CD4-positive, alpha-beta T cell treated with Interleukin-2 at 100 ng/mL for 4 hours (primary cell): ENCODE results near the gene DIP2B.
"Not testable (repeated sequence)": the region's sequence is repeated elsewhere in the genome, so short reads cannot be mapped to it uniquely, and the experiment has no call there.

ENCODE experiments used
- DNase-seq: peaks from one replicate; pipeline ENCODE4 v3.0.0-alpha.2; 2020; ENCODE audit warnings: low spot score

The DIP2B gene

GRCh38 chr12:50678650-50679365 lies 174.0 kb downstream of the DIP2B start:
- DNase-seq, result no peak

GRCh38 chr12:50679612-50680011 lies 174.8 kb downstream of the DIP2B start:
- DNase-seq, result no peak

GRCh38 chr12:50681064-50681463 lies 176.3 kb downstream of the DIP2B start:
- DNase-seq, result not testable (repeated sequence)

GRCh38 chr12:50685641-50686040 lies 180.9 kb downstream of the DIP2B start:
- no peak for DNase-seq

DNA sequence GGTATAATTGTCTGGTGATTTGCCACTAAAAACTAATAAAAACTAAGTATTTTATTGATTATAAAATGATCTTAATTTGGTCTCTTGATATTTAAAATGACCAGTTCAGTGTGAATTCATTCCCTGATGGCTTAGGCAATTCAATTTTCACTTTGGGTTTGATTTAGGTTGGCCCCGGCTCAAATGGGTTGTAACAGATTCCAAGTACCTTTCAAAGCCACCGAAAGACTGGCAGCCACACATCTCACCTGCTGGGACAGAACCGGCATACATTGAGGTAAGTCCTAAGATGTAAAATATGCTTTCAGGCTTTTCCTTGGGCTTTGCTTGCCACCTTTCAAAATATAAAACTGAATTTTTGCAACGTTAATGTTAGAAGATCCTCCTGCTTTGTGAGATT lies 181.6 kb downstream of the DIP2B start:
- no peak for DNase-seq

DNA sequence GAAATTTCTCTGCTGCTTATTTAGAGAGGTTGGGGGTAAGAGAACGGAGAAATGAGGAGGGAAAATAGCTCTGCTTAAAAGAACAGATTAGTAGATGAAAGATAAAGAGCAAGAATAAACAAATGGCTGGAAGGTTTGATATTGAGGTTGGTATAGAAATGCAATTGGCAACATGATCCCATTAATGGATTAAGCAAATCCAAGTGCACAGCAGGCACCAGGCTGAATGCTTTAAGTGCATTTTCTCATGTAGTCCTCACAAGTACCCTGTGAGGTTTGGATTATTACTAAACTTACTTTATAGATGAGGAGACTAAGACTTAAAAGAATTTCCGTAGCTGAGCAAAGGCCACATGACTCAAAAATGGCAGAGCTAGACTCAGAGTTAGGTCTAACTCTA lies 182.2 kb downstream of the DIP2B start:
- DNase-seq, result no peak

- DNase-seq, result no peak
Observed at GRCh38 chr12:50689437-50689836, 184.7 kb downstream of the DIP2B start.

DNA sequence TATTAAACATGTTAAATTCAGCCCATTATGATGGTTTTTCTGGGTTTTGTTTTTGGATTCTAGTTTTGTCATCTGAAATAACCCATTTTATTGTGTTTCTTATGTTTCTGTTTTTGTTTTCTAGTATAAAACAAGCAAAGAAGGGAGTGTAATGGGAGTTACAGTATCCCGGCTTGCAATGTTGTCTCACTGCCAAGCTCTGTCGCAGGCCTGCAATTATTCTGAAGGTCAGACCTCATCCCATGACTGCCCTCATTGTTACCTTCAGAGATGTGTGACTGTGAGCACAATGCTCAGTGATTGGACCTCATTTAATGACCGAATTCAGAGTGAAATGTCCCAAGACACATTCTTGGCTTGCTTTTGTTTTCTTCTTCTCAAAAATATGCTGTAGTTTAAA lies 186.1 kb downstream of the DIP2B start:
- no peak for DNase-seq

- no peak for DNase-seq
Observed at GRCh38 chr12:50695961-50696360, 191.2 kb downstream of the DIP2B start.

GRCh38 chr12:50696931-50697330 lies 192.1 kb downstream of the DIP2B start:
- DNase-seq, result no peak

DNA sequence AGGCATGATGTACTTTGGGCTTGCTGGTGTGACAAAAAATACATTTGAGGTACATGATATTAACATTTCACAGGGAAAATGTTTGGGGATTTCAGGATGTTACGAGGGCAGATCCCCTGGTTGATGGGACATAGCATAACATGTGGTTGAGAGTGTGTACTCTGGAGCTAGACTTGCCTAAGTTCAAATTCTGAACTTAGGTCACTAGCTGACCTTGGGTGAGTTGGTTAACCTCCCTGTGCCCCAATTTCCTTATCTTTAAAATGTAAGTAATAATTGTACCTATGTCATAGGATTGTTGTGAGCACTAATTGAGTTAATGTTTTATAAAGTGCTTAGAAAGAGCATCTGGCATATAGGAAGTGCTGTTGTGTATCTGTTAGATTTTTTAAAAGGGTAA lies 194.4 kb downstream of the DIP2B start:
- no peak for DNase-seq

DNA sequence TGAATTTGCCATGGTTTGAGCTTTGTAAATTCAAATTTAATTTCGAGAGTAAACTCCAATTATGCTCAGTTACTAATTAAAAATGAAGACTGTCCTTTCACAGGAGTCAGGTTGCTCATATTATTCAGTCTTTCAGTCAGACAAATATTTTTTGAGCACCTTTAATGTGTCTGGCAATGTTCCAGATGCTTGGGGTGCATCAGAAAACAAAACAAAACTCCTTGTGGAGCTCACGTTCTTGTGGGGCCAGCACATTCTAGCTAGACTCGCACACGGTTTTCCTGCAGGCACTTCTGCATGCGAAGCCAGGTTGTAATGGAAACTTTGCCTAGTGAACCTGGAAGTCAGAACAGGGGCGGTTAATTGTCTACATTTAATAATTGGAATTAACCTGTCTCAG lies 195.2 kb downstream of the DIP2B start:
- no peak for DNase-seq

DNA sequence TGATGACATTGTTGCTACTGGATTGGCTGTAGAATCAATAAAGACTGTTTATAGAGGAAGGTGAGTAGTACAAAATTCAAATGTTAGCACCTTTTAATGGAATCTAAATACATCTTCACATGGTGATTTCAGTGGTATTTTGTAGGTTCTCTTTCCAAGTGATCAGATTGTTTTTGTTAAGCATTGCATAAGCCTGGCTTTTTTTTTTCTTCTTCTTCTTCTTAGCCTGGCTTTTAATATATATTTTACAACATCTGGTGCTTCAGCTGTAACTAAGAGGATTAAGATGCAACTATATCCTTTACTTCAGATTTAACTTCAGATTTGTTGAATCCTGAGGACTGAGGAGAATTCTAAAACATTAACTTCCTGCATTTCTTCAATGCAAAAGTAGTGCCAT lies 201.8 kb downstream of the DIP2B start:
- no peak for DNase-seq

- no peak for DNase-seq
Observed at GRCh38 chr12:50707396-50707795, 202.6 kb downstream of the DIP2B start.

DNA sequence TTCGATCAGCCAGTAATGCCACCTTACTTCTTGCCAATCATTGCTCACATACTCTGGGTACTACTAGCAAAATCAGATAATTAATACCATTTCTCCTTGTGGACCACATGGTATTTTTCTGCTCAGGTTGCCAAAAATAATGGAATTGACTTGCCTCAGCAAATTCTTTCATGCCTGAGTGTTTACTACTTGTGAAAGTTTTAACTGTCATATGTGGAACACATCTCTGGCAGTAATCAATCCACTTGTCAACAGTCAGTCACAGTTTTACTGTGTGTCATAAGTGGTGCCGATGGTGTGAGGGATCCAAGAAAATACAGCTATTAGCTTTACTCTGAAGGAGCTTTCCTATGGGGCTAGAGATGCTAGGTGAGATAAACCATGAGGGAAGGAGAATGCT lies 203.8 kb downstream of the DIP2B start:
- no peak for DNase-seq

- no peak for DNase-seq
Observed at GRCh38 chr12:50711121-50711520, 206.3 kb downstream of the DIP2B start.

DNA sequence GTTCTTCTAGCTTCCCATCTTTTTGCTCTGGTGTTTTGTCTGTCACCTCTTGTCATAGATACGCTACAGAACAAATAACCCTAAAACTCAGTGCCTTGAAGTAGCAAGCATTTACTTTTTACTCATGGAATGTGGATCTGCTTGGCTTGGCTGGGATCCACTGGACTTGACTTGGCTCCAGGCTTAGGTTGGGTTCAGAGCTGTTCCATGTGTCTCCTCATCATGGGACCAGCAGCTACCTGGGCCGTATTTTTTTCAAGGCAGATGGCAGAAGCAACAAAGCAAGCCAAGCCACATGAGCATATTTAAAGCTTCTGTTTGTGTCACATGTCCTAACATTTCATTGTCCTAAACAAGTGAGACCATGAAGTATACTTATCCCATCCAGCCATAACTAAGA lies 210.4 kb downstream of the DIP2B start:
- no peak for DNase-seq

DNA sequence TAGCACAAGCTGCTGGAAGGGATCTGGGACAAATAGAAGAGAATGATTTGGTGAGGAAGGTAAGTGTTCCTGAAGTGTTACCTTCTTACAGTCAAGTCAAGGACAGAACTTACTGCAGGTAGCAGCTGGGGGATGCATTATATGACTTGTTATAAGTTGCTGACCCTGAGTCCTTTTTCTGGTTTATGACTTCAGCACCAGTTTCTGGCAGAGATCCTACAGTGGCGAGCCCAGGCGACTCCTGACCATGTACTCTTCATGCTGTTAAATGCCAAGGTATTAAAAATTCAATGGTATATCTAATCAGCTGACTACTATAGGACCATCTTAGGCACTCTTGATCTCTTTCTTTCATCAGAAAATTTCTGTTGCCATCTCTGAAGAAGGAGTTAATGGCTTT lies 214.0 kb downstream of the DIP2B start:
- no peak for DNase-seq

DNA sequence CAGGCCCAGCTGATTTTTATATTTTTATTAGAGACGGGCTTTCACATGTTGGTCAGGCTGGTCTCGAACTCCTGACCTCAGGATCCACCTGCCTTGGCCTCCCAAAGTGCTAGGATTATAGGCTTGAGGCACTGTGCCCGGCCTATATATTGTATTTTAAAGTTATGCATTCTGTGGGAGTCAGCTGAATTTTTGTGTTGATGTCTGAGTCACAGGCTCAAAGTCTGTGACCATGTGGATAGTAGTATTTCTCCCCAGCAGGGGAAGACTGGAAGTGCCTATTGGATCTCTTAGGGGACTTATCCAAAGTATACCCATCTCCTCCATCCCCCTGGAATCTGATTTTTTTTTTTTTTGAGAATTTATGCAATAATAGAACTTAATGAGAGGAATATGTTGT lies 215.3 kb downstream of the DIP2B start:
- DNase-seq, result no peak

GRCh38 chr12:50720501-50720900 lies 215.7 kb downstream of the DIP2B start:
- no peak for DNase-seq

DNA sequence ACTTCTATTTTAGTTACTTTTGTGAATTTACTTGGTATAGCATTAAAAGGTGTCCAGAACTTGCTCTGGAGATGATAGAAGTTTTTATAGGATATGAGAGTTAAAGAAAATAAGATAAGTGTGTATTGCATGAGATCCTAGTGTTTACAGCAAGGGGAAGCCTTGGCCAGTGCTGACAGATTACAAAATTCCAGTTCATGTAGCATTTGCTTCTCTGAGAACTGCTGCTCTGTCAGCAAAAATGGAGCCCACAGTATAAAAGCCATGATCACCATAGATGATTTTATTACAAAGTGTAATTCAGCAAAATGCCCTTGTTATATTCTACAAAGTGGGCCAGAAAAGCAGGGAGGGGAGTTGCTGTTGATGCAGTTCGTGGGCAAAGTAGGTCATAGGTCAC lies 219.1 kb downstream of the DIP2B start:
- no peak for DNase-seq

- no peak for DNase-seq
Observed at GRCh38 chr12:50725011-50725942, 220.5 kb downstream of the DIP2B start.

DNA sequence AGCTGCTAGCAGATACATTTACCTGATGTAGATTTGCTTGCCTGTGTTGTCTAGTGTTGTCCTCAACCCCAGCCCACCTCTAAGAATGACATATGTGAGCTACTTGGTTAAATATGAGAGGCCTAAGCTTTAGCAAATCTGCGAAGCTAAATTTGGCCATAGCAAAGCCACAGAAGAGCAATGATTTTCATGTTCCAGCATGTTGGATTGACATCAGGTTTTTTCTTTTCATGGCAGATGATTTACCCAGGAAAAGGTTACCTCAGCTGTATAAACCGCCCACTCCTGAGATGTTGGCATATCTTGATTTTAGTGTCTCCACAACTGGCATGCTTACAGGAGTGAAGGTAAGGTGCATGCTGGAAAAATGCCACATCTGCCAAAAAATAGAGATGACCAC lies 222.7 kb downstream of the DIP2B start:
- DNase-seq, result no peak
